K562 treated with DMSO at 1 percent for 4 hours (cell line): ENCODE results near the gene THSD7A. TPM values are rescaled to one million over a fixed set of nuclear protein-coding genes. Genes with fewer than 3 reads are reported as not detected.

Source experiments
- total RNA-seq: library from RNA; unstranded; fragments of 300-600 nt; gene quantifications from 2 replicates; pipeline ENCODE4 v1.2.3, GENCODE V29; 2022; ENCODE audit not compliant: insufficient read depth

Gene THSD7A, protein sequence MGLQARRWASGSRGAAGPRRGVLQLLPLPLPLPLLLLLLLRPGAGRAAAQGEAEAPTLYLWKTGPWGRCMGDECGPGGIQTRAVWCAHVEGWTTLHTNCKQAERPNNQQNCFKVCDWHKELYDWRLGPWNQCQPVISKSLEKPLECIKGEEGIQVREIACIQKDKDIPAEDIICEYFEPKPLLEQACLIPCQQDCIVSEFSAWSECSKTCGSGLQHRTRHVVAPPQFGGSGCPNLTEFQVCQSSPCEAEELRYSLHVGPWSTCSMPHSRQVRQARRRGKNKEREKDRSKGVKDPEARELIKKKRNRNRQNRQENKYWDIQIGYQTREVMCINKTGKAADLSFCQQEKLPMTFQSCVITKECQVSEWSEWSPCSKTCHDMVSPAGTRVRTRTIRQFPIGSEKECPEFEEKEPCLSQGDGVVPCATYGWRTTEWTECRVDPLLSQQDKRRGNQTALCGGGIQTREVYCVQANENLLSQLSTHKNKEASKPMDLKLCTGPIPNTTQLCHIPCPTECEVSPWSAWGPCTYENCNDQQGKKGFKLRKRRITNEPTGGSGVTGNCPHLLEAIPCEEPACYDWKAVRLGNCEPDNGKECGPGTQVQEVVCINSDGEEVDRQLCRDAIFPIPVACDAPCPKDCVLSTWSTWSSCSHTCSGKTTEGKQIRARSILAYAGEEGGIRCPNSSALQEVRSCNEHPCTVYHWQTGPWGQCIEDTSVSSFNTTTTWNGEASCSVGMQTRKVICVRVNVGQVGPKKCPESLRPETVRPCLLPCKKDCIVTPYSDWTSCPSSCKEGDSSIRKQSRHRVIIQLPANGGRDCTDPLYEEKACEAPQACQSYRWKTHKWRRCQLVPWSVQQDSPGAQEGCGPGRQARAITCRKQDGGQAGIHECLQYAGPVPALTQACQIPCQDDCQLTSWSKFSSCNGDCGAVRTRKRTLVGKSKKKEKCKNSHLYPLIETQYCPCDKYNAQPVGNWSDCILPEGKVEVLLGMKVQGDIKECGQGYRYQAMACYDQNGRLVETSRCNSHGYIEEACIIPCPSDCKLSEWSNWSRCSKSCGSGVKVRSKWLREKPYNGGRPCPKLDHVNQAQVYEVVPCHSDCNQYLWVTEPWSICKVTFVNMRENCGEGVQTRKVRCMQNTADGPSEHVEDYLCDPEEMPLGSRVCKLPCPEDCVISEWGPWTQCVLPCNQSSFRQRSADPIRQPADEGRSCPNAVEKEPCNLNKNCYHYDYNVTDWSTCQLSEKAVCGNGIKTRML (N-terminal part only)
- not detected in 2 replicates for total RNA-seq

DNA sequence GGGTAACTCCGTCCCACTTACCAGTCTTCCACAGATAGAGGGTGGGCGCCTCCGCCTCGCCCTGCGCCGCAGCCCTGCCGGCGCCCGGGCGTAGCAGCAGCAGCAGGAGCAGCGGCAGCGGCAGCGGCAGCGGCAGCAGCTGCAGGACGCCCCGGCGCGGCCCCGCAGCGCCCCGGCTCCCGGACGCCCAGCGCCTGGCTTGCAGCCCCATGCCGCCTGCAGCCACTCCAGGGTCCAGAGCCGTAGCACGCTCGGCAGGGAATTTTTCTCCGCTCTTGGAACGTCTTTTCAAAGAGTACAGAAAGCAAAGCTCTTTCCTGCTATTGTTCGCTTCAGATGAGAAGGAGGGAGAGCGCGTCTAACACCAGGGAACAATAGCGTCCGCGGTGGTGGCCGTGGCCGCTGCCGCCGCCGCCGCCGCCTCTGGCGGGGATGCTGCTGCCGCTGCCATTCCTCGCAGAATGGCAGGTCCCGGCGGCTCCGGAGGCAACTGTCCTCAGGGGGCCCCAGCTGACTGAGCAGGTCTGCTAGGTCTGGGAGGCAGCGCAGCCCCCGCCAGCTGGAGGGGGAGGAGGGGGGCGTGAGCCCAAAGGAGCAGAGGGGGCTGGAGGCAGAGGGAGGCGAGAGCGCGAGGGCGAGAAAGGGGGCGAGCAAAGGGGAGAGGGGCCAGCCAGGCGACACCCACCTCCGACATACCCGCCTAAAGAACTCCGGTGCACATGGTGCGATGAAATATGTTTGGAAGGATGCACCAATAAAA is at the start of gene THSD7A:
THSD7A (minus strand) TSS at position 463 of the 760 bp plus-strand sequence; CDS start at position 211, 252 bp downstream.

